Measurements from ENCODE around the gene LZTR1.
A peak's percentile ranks its signal among the peaks of the same experiment; 100 is the strongest.
"Not testable (repeated sequence)": the region's sequence is repeated elsewhere in the genome, so short reads cannot be mapped to it uniquely, and the experiment has no call there.

LZTR1 gene

GRCh38 chr22:20981787-20982562 is at the start of gene LZTR1:
Gene LZTR1 (plus strand): TSS chr22:20982297. CDS start chr22:20982372, 75 bp downstream.
- Mint-ChIP-seq H3K4me1 (peaks cover 55% of the 10 kb centered on the region), H3K4me3 (peak within 1 kb of the TSS; percentile 91 to 95), H3K27ac (peak within 1 kb of the TSS; percentile 95 to 97), H3K27me3 (no peaks in the 10 kb centered on the region), H3K9me3 (peaks cover 9 to 13% of the 10 kb centered on the region in 2 donors)
- peak; percentile 86 for ATAC-seq
- peak; percentile 65 to 78 for DNase-seq

- ATAC-seq (no peak), DNase-seq (no peak)
- Mint-ChIP-seq H3K4me3 (no peak overlapping the region), H3K27me3 (no peaks in the 10 kb centered on the region), H3K9me3 (no peaks in the 10 kb centered on the region), H3K27ac (no peak overlapping the region), H3K4me1 (peaks cover 78% of the 10 kb centered on the region)
Measured at GRCh38 chr22:20933910-20934309, 48.2 kb upstream of the LZTR1 start.

GRCh38 chr22:20935049-20935448 is 47.0 kb upstream of the LZTR1 start:
- not testable (repeated sequence) for ATAC-seq, DNase-seq, H3K9me3 Mint-ChIP-seq, H3K27ac Mint-ChIP-seq, H3K4me3 Mint-ChIP-seq, H3K27me3 Mint-ChIP-seq
- H3K4me1 Mint-ChIP-seq = peaks cover 80% of the 10 kb centered on the region

GRCh38 chr22:20935780-20936539 is 46.1 kb upstream of the LZTR1 start:
- not testable (repeated sequence) for H3K27me3 Mint-ChIP-seq
- peaks cover 87% of the 10 kb centered on the region for H3K4me1 Mint-ChIP-seq

GRCh38 chr22:20937031-20937793 is 44.9 kb upstream of the LZTR1 start:
- Mint-ChIP-seq H3K4me3 (peak overlapping the region in 1 of 2 donors; percentile 5), H3K27ac (peak overlapping the region in 1 of 2 donors; percentile 52), H3K9me3 (no peaks in the 10 kb centered on the region), H3K4me1 (peaks cover 89% of the 10 kb centered on the region), H3K27me3 (no peaks in the 10 kb centered on the region)
- DNase-seq (no peak), ATAC-seq (no peak)

More at GRCh38 chr22:20935780-20936539, 46.1 kb upstream of the LZTR1 start:
- peak overlapping the region in 1 of 2 donors; percentile 24 for H3K27ac Mint-ChIP-seq
- DNase-seq, H3K9me3 Mint-ChIP-seq, ATAC-seq, H3K4me3 Mint-ChIP-seq: not testable (repeated sequence)

GRCh38 chr22:20937794-20938671 is 44.1 kb upstream of the LZTR1 start:
- H3K4me1 Mint-ChIP-seq = peaks cover 89% of the 10 kb centered on the region
- no peaks in the 10 kb centered on the region for H3K9me3 Mint-ChIP-seq
- no peak overlapping the region for H3K4me3 Mint-ChIP-seq
- DNase-seq (no peak), ATAC-seq (no peak)
- no peaks in the 10 kb centered on the region for H3K27me3 Mint-ChIP-seq
- H3K27ac Mint-ChIP-seq = no peak overlapping the region

- H3K4me3 Mint-ChIP-seq = not testable (repeated sequence)
Measured at GRCh38 chr22:20939457-20940185, 42.5 kb upstream of the LZTR1 start.

GRCh38 chr22:20940186-20940651 is 41.9 kb upstream of the LZTR1 start:
- no peak overlapping the region for H3K4me3 Mint-ChIP-seq
- H3K4me1 Mint-ChIP-seq = peaks cover 91% of the 10 kb centered on the region
- H3K27ac Mint-ChIP-seq = no peak overlapping the region
- ATAC-seq (no peak), DNase-seq (no peak)
- no peaks in the 10 kb centered on the region for H3K27me3 Mint-ChIP-seq
- no peaks in the 10 kb centered on the region for H3K9me3 Mint-ChIP-seq

More at GRCh38 chr22:20939457-20940185, 42.5 kb upstream of the LZTR1 start:
- not testable (repeated sequence) for H3K27me3 Mint-ChIP-seq, H3K9me3 Mint-ChIP-seq, DNase-seq, ATAC-seq, H3K27ac Mint-ChIP-seq
- H3K4me1 Mint-ChIP-seq = peaks cover 91% of the 10 kb centered on the region

- ATAC-seq = no peak
Measured at GRCh38 chr22:20940904-20941385, 41.2 kb upstream of the LZTR1 start.

GRCh38 chr22:20942203-20942902 is 39.7 kb upstream of the LZTR1 start:
- H3K4me3 Mint-ChIP-seq, ATAC-seq, DNase-seq, H3K27me3 Mint-ChIP-seq, H3K9me3 Mint-ChIP-seq: not testable (repeated sequence)
- H3K4me1 Mint-ChIP-seq = peaks cover 89% of the 10 kb centered on the region
- H3K27ac Mint-ChIP-seq = peak overlapping the region in 1 of 2 donors; percentile 63

More at GRCh38 chr22:20940904-20941385, 41.2 kb upstream of the LZTR1 start:
- H3K9me3 Mint-ChIP-seq = no peaks in the 10 kb centered on the region
- H3K4me1 Mint-ChIP-seq = peaks cover 91% of the 10 kb centered on the region
- H3K4me3 Mint-ChIP-seq = no peak overlapping the region
- no peak overlapping the region for H3K27ac Mint-ChIP-seq
- DNase-seq = no peak
- H3K27me3 Mint-ChIP-seq = no peaks in the 10 kb centered on the region

- Mint-ChIP-seq H3K9me3 (no peaks in the 10 kb centered on the region), H3K4me3 (no peak overlapping the region), H3K27me3 (no peaks in the 10 kb centered on the region), H3K27ac (no peak overlapping the region), H3K4me1 (peaks cover 87% of the 10 kb centered on the region)
- DNase-seq (no peak), ATAC-seq (no peak)
Measured at GRCh38 chr22:20943104-20943933, 38.8 kb upstream of the LZTR1 start.

- Mint-ChIP-seq H3K4me1 (peaks cover 87% of the 10 kb centered on the region), H3K27me3 (no peaks in the 10 kb centered on the region), H3K4me3 (no peak overlapping the region), H3K9me3 (no peaks in the 10 kb centered on the region), H3K27ac (no peak overlapping the region)
- ATAC-seq = no peak
- DNase-seq = no peak
Measured at GRCh38 chr22:20944042-20944441, 38.1 kb upstream of the LZTR1 start.

GRCh38 chr22:20945578-20945934 is 36.5 kb upstream of the LZTR1 start:
- H3K4me1 Mint-ChIP-seq = peaks cover 84% of the 10 kb centered on the region
- H3K27me3 Mint-ChIP-seq = no peaks in the 10 kb centered on the region
- H3K27ac Mint-ChIP-seq = peak overlapping the region in 1 of 2 donors; percentile 33
- H3K9me3 Mint-ChIP-seq = no peaks in the 10 kb centered on the region
- no peak overlapping the region for H3K4me3 Mint-ChIP-seq
- ATAC-seq (no peak), DNase-seq (no peak)
